Esophagus mucosa (tissue), 1 donor: ENCODE data around the gene SND1. TPM values are rescaled to one million over a fixed set of nuclear protein-coding genes. Genes with fewer than 3 reads are reported as not detected.

Source experiments
- ATAC-seq: fragments of 200-7000 bp; cut with Tn5 transposase; one replicate; pipeline ENCODE4 v1.9.1; 2020
- total RNA-seq: library from RNA; stranded (reverse); gene quantifications from one replicate; pipeline ENCODE4 v1.2.4, GENCODE V29; 2023
- donor health status: DM: yes; HTN: yes; CAD: no.

SND1 gene
- total RNA-seq, 1 donor from 2014 or later = 115 TPM

GRCh38 chr7:128078309-128078708 lies 426.3 kb downstream of the SND1 start:
- ATAC-seq = no peak

DNA sequence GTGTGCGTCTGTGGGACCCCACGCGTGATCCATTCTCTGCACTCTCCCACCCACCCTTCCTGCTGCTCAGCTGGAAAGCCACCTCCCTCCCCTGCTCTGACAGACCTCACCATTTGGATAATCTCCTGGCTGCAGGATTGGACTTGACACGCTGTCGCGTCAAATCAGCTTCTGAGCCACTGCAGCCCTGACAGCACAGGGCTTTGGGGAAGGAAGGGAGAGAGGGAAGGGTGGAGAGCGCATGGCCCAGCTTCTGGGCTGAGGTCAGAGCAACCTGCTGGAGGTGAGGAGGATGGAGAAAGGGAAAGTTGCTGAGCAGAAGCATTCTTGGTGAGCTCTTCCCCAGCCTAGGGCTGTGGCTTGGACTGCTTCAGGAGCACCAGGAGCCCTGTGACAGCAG lies 428.2 kb downstream of the SND1 start:
- no peak for ATAC-seq

- ATAC-seq = no peak
These were observed 429.4 kb downstream of the SND1 start for GRCh38 chr7:128081351-128081750.

DNA sequence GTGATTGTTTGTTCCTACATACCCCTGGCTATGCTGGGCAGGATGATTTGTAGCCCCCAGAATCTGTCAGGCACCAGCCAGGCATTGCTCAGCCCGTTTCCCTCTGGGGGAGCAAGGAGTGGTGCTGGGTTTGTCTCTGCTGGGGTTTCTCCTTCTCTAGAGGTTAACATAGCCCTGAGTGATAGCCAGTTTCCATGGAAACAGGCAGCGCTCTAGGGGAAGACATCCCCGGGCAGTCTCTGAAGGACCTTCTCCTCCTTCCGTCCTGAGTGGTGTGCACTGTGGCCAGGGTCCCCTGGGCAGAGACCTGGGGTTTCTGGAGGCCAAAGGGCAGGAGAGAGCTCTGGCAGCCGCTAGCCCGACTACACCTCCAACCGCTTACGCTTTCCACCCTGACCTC lies 429.8 kb downstream of the SND1 start:
- ATAC-seq = no peak

DNA sequence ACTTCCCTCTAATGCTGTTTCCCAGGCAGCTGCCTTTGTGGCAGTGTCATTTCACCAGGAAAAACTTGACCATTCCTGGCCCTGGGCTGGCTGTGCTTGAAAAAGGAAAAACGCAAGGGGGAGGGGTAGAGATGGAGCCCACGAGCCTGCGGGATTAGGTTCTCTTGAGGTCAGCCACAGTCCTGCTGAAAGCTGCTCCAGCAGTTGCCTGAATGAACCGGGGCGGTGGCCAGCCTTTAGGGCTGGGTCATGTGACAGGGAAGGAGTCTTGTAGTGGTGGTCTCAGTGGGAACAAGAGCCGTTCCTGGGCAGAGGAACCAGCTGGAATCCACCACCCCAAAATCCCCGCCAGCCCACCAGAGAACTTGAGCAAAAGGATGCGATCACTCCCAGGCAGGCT lies 430.4 kb downstream of the SND1 start:
- ATAC-seq = no peak

GRCh38 chr7:128084896-128085608 lies 433.1 kb downstream of the SND1 start:
- no peak for ATAC-seq

- no peak for ATAC-seq
These were observed 438.5 kb downstream of the SND1 start for GRCh38 chr7:128090492-128090891.

DNA sequence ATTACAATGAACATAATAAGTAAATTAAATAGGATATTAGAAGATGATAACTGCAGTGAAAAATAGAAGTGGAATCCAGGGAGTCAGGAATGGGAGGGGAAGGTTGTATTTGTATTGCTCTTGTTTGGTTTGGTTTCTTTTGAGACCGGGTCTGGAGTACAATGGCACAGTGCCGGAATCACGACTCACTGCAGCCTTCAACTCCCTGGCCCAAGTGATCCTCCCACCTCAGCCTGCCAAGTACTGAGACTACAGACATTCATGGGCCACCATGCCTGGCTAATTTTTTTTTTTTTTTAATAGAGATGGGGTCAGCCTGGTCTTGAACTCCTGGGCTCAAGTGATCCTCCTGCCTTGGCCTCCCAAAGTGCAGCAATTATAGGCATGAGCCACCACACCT lies 439.1 kb downstream of the SND1 start:
- ATAC-seq = no peak

DNA sequence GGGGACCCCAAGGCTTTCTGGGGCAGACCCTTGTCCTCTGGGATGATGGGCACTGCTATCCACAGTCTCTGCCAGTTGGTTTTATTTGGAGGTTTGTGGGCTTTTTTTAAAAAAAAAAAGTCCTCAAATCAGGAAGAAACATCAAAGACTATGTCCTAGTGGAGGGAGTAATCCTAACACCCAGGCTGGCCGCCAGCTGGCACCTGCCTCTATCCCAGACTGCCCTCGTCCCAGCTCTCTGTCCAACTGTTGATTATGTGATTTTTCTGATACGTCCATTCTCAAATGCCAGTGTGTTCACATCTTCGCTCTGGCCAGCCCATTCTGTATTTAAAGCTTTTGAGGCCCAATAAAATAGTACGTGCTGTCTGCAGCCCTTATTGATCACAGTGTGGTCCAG lies 440.2 kb downstream of the SND1 start:
- no peak for ATAC-seq

DNA sequence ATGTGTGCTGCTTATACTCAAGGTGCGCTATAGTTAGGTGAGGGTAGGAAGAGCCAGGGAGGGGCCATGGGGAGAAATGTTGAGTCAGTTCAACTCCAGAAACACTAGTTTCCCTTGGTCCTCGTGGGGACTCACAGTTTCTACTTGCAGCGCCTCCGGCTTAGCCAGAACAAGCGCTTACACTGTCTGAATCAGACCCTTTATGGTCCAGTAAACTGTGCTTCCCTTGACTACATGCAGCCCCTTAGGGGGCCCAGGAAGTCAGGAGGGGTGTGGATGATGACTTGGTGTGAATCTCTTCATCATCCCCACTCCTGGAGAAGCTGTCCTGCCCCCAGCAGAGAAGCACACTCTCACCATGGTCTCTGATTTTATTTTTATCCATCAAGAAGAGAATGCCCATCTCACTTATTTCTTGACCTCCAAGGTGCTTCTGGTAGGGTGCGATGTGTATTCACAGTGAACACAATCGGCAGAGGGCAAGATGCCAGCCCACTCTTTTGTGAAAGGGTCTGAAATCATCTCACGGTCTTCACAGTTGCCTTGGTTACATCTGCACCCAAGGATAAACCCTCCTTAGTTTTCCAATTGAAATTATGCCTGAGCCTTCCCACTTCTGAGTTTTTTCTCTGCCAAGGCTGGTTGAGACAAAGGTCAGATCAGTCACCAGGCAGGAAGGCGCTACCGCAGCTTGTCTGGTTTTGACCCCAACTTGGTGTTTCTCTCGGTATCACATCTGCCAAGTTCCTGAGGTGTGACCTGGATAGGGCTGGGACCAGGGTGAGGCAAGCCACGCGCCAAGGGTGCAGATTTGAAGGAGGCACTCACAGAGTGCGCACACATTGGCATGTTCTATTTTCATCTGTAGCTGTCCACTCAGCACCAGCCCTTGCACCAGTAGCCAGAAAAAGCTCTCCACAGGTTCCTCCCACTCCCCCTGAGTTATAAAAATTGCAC lies 441.9 kb downstream of the SND1 start:
- ATAC-seq = no peak

GRCh38 chr7:128094686-128095085 lies 442.7 kb downstream of the SND1 start:
- ATAC-seq = no peak

DNA sequence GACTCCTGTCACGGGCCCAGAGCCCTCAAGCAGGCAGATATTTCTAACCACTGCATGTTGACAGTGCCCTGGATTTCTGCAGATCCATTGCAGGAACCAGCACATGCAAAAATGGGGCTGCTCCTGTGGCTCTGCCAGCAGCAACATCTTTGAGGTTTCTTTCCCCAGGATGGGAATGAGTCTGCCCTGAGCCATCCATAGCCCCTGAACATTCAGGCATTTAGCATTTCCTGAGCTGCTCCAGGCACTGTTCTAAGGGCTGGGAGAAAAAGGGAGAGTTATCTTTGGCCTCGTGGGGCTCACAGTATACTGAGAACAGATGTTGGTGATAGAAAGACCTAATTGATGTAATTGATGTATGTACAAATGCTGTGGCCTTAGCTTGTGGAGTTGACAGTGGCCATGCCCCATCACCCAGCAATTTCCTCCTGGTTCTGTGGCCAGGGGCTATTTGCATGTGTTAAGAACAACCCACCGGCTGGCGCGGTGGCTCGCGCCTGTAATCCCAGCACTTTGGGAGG lies 445.3 kb downstream of the SND1 start:
- ATAC-seq = no peak

GRCh38 chr7:128098629-128099028 lies 446.6 kb downstream of the SND1 start:
- no peak for ATAC-seq

DNA sequence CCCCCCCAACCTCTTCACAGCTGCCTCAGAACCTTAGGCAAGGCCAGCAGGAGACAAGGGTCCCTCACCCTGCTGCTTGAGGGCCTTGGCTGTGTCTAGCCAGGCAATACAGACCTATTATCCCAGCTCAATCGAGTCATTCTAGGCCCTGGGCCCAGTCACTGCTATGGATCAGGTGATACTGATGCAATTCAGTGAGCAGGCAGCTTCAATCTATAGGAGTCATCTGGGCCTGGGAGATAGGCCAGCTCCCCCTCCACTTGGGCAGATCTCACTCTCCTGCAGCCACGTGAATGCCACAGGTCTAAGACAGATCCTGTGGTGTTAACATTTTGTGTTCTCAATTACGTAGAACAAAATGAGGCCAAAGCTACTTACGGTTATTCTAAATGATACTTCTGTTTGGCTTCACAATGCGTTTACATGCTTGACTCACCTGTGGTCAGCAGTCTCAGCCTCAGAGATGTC lies 447.2 kb downstream of the SND1 start:
- no peak for ATAC-seq

DNA sequence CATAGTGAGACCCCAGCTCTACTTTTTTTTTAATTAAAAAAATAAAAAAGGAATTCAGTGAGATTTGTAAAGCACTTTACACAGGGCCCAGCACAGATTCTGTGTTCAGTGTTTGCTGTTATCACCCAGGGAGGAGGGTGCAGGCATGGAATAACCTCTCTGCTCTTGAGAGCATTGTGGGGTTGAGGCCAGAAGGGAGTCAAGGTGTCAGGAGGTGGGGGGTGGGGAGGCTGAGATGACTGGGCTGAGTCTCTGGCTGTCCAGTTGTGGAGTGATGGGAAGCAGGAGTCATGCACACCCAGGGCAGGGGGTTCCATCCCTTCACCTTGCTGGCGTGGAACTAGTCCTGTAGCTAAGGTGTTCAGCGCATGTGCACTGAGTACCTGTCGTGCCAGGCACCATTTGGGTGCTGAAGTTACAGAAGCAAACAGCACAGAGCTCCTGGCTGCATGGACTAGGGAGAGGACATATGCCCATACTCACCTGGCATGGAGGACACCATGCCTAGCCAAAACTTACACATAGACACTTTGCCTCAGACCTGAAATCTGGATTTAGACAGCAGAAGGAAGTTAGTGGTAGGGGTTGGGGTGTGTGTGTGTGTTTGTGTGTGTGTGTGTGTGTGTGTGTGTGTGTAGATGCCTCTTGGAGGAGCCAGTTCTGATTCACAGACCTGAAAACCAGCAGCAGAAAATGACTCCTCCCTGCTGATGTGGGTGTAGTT lies 448.4 kb downstream of the SND1 start:
- peak; percentile 8 for ATAC-seq

- peak; percentile 4 for ATAC-seq
These were observed 449.1 kb downstream of the SND1 start for GRCh38 chr7:128100949-128101713.

DNA sequence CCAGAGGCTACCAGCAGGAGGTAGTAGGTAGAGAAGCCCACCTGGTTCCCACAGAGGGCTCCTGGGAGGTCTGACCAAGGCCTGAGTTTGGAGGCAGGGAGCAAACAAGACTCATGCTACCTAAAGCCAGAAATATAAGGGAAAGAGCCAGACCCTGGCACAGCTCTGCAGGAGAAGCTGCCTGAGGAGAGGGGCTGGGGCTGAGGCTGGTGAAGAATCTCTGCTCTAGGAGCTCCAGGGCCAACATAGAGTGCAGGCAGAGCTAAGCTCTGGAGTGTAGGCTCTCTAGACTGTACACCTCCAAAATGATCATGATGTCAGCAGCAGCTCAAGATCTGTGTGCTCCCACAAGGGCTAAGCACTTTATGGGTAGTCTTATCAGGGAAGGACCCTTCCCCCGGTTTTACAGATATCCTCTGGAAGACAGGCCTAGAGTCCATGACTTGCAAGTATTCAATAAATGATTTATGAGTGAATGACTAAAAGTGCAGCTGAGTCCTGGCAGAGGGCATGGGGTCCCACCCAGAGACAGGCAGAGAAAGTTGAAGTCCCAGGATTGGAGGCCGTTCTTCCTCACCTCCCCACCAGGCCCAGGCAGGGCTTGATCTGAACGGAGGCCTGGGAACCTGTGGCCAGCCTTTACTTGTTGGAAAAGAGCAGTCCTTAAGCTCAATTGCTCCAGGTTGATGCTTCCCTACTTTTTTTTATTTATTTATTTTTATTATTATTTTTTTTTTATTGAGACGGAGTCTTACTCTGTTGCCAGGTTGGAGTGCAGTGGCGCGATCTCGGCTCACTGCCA lies 450.7 kb downstream of the SND1 start:
- no peak for ATAC-seq

GRCh38 chr7:128103498-128104107 lies 451.6 kb downstream of the SND1 start:
- ATAC-seq = peak; percentile 27

GRCh38 chr7:128104108-128104742 lies 452.2 kb downstream of the SND1 start:
- peak; percentile 14 for ATAC-seq
